HUES6 (cell line): ENCODE data around the gene CEP350.

Source experiments
- H3K27ac ChIP-seq: 2 replicates; pipeline ENCODE4 v1.7.0; 2013; ENCODE audit warnings: low read depth, mild to moderate bottlenecking, low read length, inconsistent platforms
- H3K27me3 ChIP-seq: 2 replicates; pipeline ENCODE4 v1.6.1; 2013; ENCODE audit warnings: low read length; ENCODE audit not compliant: control insufficient read depth, insufficient read depth
- H3K36me3 ChIP-seq: 2 replicates; pipeline ENCODE4 v1.6.1; 2013; ENCODE audit warnings: low read length; ENCODE audit not compliant: control insufficient read depth, insufficient read depth
- H3K4me1 ChIP-seq: 2 replicates; pipeline ENCODE4 v1.6.1; 2013; ENCODE audit warnings: low read length; ENCODE audit not compliant: control insufficient read depth, insufficient read depth
- H3K4me3 ChIP-seq: 2 replicates; pipeline ENCODE4 v1.5.1; 2013; ENCODE audit warnings: low read depth, low read length
- H3K9ac ChIP-seq: one replicate; pipeline ENCODE4 v1.6.1; 2013; ENCODE audit warnings: mild to moderate bottlenecking, low read length
- H3K9me3 ChIP-seq: 2 replicates; pipeline ENCODE4 v1.6.1; 2013; ENCODE audit warnings: low read depth, low read length; ENCODE audit not compliant: control insufficient read depth, insufficient read depth

Gene CEP350

DNA sequence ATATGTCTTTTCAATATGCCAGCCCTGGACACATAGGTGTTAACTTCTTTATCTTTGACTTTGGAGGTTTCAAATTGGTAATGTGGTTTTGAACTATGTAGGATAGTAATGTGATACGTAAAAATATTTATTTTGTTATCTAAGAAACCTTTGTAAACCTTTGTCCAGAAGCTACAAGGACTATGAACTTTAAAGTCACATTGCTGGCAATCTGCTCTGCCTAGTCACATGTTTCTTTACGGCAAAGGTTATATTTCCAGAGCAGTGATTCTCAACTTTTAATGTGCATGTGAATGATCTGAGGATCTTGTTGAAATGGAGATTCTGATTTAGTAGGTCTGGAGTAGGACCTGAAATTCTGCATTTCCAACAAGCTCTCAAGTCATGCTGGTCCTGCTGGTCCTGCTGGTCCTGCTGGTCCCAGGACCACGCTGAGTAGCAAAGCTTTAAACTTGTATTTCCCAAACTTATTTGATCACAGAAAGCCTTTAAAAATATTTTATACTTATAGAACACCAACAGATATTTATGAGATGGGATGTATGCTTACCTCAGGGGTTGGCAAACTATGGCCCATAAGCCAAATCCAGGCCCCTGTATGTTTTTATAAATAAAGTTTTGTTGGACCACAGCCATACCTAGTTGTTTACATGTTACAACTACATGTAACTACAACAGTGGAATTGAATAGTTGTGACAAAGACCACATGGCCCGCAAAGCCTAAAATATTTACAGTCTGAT is 142.1 kb downstream of the CEP350 start:
- H3K4me3 ChIP-seq = no peak overlapping the region
- H3K4me1 ChIP-seq = no peaks in the 10 kb centered on the region; the same call in 1 of the 2 replicates
- peaks cover 64% of the 10 kb centered on the region for H3K36me3 ChIP-seq
- H3K9ac ChIP-seq = no peak overlapping the region
- H3K9me3 ChIP-seq = no peaks in the 10 kb centered on the region
- H3K27ac ChIP-seq = no peak overlapping the region
- H3K27me3 ChIP-seq = no peaks in the 10 kb centered on the region

- no peak overlapping the region for H3K4me3 ChIP-seq
- H3K9me3 ChIP-seq = no peaks in the 10 kb centered on the region
- no peaks in the 10 kb centered on the region for H3K27me3 ChIP-seq
- H3K36me3 ChIP-seq = peaks cover 63% of the 10 kb centered on the region
- H3K27ac ChIP-seq = no peak overlapping the region
- no peak overlapping the region for H3K9ac ChIP-seq
- no peaks in the 10 kb centered on the region; the same call in 1 of the 2 replicates for H3K4me1 ChIP-seq
These were observed 142.7 kb downstream of the CEP350 start for GRCh38 chr1:180097326-180097605.

- no peaks in the 10 kb centered on the region; the same call in 1 of the 2 replicates for H3K4me1 ChIP-seq
- H3K9ac ChIP-seq = no peak overlapping the region
- no peak overlapping the region for H3K4me3 ChIP-seq
- H3K27ac ChIP-seq = no peak overlapping the region
- H3K9me3 ChIP-seq = no peaks in the 10 kb centered on the region
- no peaks in the 10 kb centered on the region for H3K27me3 ChIP-seq
- H3K36me3 ChIP-seq = peaks cover 35% of the 10 kb centered on the region
These were observed 146.8 kb downstream of the CEP350 start for GRCh38 chr1:180101411-180101810.

GRCh38 chr1:180103819-180104218 is 149.2 kb downstream of the CEP350 start:
- Histone ChIP-seq H3K4me1 (no peaks in the 10 kb centered on the region; the same call in 1 of the 2 replicates), H3K27ac (no peak overlapping the region), H3K4me3 (no peak overlapping the region), H3K9me3 (no peaks in the 10 kb centered on the region), H3K36me3 (peaks cover 15% of the 10 kb centered on the region), H3K9ac (no peak overlapping the region), H3K27me3 (no peaks in the 10 kb centered on the region)

DNA sequence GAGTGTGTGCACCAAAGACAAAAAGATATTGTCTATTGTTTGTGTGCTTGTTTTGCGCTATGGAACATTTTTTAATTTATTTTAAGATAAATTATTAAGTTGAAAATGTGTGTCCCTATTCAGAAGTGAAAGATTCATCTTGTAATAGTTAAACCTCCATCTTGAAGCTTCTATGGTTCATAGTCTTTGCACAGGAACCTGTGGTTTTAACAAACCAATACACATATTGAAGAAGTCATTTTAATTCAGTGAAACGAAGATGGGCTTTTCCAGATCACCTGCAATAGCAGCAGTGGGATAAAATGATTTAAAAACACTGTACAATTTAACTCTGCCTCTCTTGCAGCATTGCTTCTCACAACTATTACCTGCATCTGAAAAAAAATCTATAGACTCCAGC is 157.5 kb downstream of the CEP350 start:
- H3K4me1 ChIP-seq = no peaks in the 10 kb centered on the region
- H3K27ac ChIP-seq = no peak overlapping the region
- H3K4me3 ChIP-seq = no peak overlapping the region
- no peaks in the 10 kb centered on the region for H3K9me3 ChIP-seq
- peaks cover 33% of the 10 kb centered on the region for H3K36me3 ChIP-seq
- H3K9ac ChIP-seq = no peak overlapping the region
- H3K27me3 ChIP-seq = no peaks in the 10 kb centered on the region

DNA sequence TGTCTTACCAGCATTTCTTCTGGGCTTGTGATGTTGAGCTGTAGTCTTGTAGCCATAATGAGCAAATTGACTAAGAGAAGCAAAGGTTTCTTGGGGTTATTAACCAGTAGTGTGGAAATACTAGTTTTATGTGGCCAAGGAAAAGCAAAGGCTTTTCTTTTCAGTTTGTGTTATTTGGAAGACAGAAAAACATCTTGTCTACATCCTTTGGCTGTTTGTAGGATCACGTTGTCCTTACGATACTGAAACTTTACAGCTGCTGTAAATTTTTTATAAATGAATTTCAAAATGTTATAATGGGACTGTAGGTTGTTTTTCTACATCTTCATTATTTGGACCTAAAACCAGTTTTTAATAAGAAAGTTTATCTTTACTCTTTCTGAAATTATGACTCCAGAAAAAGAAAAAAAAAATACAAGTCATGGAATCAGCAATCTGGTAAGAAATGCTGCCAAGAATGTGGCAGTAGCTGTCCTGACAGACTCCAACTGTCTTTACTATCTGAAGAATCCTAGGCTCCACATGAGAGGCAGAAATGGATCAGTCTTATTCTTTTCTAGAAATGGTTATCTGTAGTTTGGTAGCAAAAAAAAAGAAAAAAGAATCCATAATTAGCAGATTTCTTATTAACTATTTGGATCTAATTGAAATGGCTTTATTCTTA is 158.5 kb downstream of the CEP350 start:
- no peaks in the 10 kb centered on the region for H3K9me3 ChIP-seq
- no peak overlapping the region for H3K4me3 ChIP-seq
- H3K27me3 ChIP-seq = no peaks in the 10 kb centered on the region
- H3K4me1 ChIP-seq = no peaks in the 10 kb centered on the region
- no peak overlapping the region for H3K27ac ChIP-seq
- peaks cover 33% of the 10 kb centered on the region for H3K36me3 ChIP-seq
- no peak overlapping the region for H3K9ac ChIP-seq

- Histone ChIP-seq H3K27me3 (no peaks in the 10 kb centered on the region), H3K9ac (no peak overlapping the region), H3K36me3 (peaks cover 31% of the 10 kb centered on the region), H3K27ac (no peak overlapping the region), H3K4me3 (no peak overlapping the region), H3K9me3 (no peaks in the 10 kb centered on the region), H3K4me1 (no peaks in the 10 kb centered on the region)
These were observed 159.9 kb downstream of the CEP350 start for GRCh38 chr1:180114396-180114945.

- H3K27ac ChIP-seq = no peak overlapping the region
These were observed 162.6 kb downstream of the CEP350 start for GRCh38 chr1:180116964-180117763.

DNA sequence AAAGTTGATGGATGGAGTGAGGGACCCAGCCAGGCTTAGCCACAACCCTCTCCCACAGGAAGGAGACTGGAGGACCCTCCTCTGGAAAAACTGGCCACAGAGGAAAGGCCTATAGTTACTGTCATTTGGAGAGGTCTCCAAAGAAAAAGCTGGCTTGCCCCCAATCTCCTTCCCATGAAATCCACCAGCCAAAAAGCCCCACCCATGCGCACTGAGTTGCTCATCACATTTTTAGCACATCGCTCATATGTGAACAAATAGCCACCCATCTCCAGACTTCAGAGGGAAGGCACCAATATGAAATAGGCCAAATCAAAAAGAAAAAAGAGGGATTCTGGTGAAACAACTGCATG is 163.1 kb downstream of the CEP350 start:
- H3K27ac ChIP-seq = no peak overlapping the region
- H3K9me3 ChIP-seq = no peaks in the 10 kb centered on the region
- H3K36me3 ChIP-seq = peaks cover 4% of the 10 kb centered on the region
- no peaks in the 10 kb centered on the region for H3K27me3 ChIP-seq
- no peak overlapping the region for H3K4me3 ChIP-seq
- H3K9ac ChIP-seq = no peak overlapping the region
- H3K4me1 ChIP-seq = no peaks in the 10 kb centered on the region

More at GRCh38 chr1:180116964-180117763, 162.6 kb downstream of the CEP350 start:
- Histone ChIP-seq H3K4me3 (no peak overlapping the region), H3K27me3 (no peaks in the 10 kb centered on the region), H3K9me3 (no peaks in the 10 kb centered on the region), H3K4me1 (no peaks in the 10 kb centered on the region), H3K9ac (no peak overlapping the region), H3K36me3 (peaks cover 10% of the 10 kb centered on the region)

GRCh38 chr1:180119837-180120236 is 165.2 kb downstream of the CEP350 start:
- no peaks in the 10 kb centered on the region for H3K9me3 ChIP-seq
- peaks cover 2% of the 10 kb centered on the region; the same call in 1 of the 2 replicates for H3K36me3 ChIP-seq
- H3K27ac ChIP-seq = no peak overlapping the region
- H3K9ac ChIP-seq = no peak overlapping the region
- no peak overlapping the region for H3K4me3 ChIP-seq
- no peaks in the 10 kb centered on the region for H3K4me1 ChIP-seq
- no peaks in the 10 kb centered on the region for H3K27me3 ChIP-seq

- H3K9ac ChIP-seq = no peak overlapping the region
- peaks cover 7% of the 10 kb centered on the region for H3K4me1 ChIP-seq
These were observed 168.9 kb downstream of the CEP350 start for GRCh38 chr1:180123463-180123936.

More at GRCh38 chr1:180123463-180123936, 168.9 kb downstream of the CEP350 start:
- no peaks in the 10 kb centered on the region for H3K36me3 ChIP-seq
- no peak overlapping the region for H3K27ac ChIP-seq
- H3K27me3 ChIP-seq = no peaks in the 10 kb centered on the region
- H3K9me3 ChIP-seq = no peaks in the 10 kb centered on the region
- no peak overlapping the region for H3K4me3 ChIP-seq
